Neutrophil (primary cell): ENCODE results near the gene TAF11L14.
"Not testable (repeated sequence)": the region's sequence is repeated elsewhere in the genome, so short reads cannot be mapped to it uniquely, and the experiment has no call there.

ENCODE experiments used
- H3K27ac ChIP-seq: fragments of 200-600 bp; sonication (generic); 2 replicates; pipeline ENCODE4 v1.5.1; 2016; ENCODE audit warnings: mild to moderate bottlenecking, moderate library complexity
- H3K27me3 ChIP-seq: fragments of 200-600 bp; sonication (generic); 2 replicates; pipeline ENCODE4 v1.6.0; 2016; ENCODE audit warnings: mild to moderate bottlenecking
- H3K36me3 ChIP-seq: fragments of 200-600 bp; sonication (generic); 2 replicates; pipeline ENCODE4 v1.5.1; 2017
- H3K4me1 ChIP-seq, 2 experiments: fragments of 200-600 bp in 1 of 2; sonication (generic) in 1 of 2; 1 replicate in 1 of 2; 2 replicates in 1 of 2; pipeline versions ENCODE4 v1.5.1 to v1.6.1; 2013 to 2016; ENCODE audit warnings: low read depth in 1 of 2, low read length in 1 of 2, mild to moderate bottlenecking in 1 of 2, moderate library complexity in 1 of 2; ENCODE audit not compliant: control insufficient read depth in 1 of 2, insufficient read depth in 1 of 2
- H3K4me3 ChIP-seq, 2 experiments: fragments of 200-600 bp in 1 of 2; sonication (generic) in 1 of 2; 1 replicate in 1 of 2; 2 replicates in 1 of 2; pipeline ENCODE4 v1.5.1; 2013 to 2016; ENCODE audit warnings: low read depth in 1 of 2, low read length in 1 of 2, mild to moderate bottlenecking in 1 of 2, moderate library complexity in 1 of 2
- H3K9me3 ChIP-seq: fragments of 200-600 bp; sonication (generic); 2 replicates; pipeline ENCODE4 v1.5.1; 2016
- CTCF ChIP-seq: fragments of 200-600 bp; sonication (generic); IDR thresholded peaks from 2 replicates; pipeline ENCODE4 v1.5.1; 2016; ENCODE audit warnings: antibody characterized with exemption

TAF11L14 gene

GRCh38 chr5:17614872-17615605 is 19.2 kb upstream of the TAF11L14 start:
- no peaks in the 10 kb centered on the region for H3K36me3 ChIP-seq
- H3K4me3 ChIP-seq: no peak overlapping the region
- TF ChIP-seq CTCF: no peak
- H3K9me3 ChIP-seq: no peaks in the 10 kb centered on the region
- no peak overlapping the region for H3K27ac ChIP-seq
- H3K27me3 ChIP-seq: no peaks in the 10 kb centered on the region
- H3K4me1 ChIP-seq: no peaks in the 10 kb centered on the region

- no peaks in the 10 kb centered on the region for H3K4me1 ChIP-seq
- TF ChIP-seq CTCF: no peak
- H3K27me3 ChIP-seq: no peaks in the 10 kb centered on the region
- H3K4me3 ChIP-seq: no peak overlapping the region
- H3K36me3 ChIP-seq: no peaks in the 10 kb centered on the region
- no peaks in the 10 kb centered on the region for H3K9me3 ChIP-seq
- H3K27ac ChIP-seq: no peak overlapping the region
These were observed 14.9 kb upstream of the TAF11L14 start for GRCh38 chr5:17619354-17619753.

- Histone ChIP-seq H3K27ac (no peak overlapping the region), H3K4me3 (no peak overlapping the region), H3K4me1 (no peaks in the 10 kb centered on the region), H3K9me3 (no peaks in the 10 kb centered on the region), H3K27me3 (no peaks in the 10 kb centered on the region), H3K36me3 (no peaks in the 10 kb centered on the region)
- TF ChIP-seq CTCF: no peak
These were observed 13.6 kb upstream of the TAF11L14 start for GRCh38 chr5:17620627-17621026.

GRCh38 chr5:17625686-17626085 is 8.6 kb upstream of the TAF11L14 start:
- TF ChIP-seq CTCF: no peak
- Histone ChIP-seq H3K4me3 (no peak overlapping the region), H3K27ac (no peak overlapping the region), H3K4me1 (no peaks in the 10 kb centered on the region), H3K36me3 (no peaks in the 10 kb centered on the region), H3K27me3 (no peaks in the 10 kb centered on the region), H3K9me3 (no peaks in the 10 kb centered on the region)

GRCh38 chr5:17631788-17632187 is 2.5 kb upstream of the TAF11L14 start, which contains the start of gene TAF11L13:
Gene TAF11L13 (plus strand): TSS chr5:17632088.
- not testable (repeated sequence) for H3K4me3 ChIP-seq, H3K36me3 ChIP-seq, H3K27me3 ChIP-seq, H3K4me1 ChIP-seq, H3K27ac ChIP-seq, H3K9me3 ChIP-seq

- not testable (repeated sequence) for H3K27ac ChIP-seq, H3K36me3 ChIP-seq, H3K27me3 ChIP-seq, H3K9me3 ChIP-seq, H3K4me1 ChIP-seq, H3K4me3 ChIP-seq
These were observed 15.0 kb downstream of the TAF11L14 start for GRCh38 chr5:17649232-17649631.

GRCh38 chr5:17655201-17655759 is 21.0 kb downstream of the TAF11L14 start:
- H3K27me3 ChIP-seq, H3K36me3 ChIP-seq, H3K9me3 ChIP-seq, H3K27ac ChIP-seq, H3K4me3 ChIP-seq, H3K4me1 ChIP-seq: not testable (repeated sequence)
